Adipocyte (in vitro differentiated cells): Measurements from ENCODE around the gene ELP4.

Experiments used
- DNase-seq: peaks from one replicate; pipeline ENCODE4 v3.0.0-alpha.2; 2015; ENCODE audit warnings: low read depth
- H3K27me3 ChIP-seq: replicated peaks from 2 replicates; pipeline ENCODE4 v1.7.0; 2013; ENCODE audit warnings: mild to moderate bottlenecking, low read length, moderate library complexity; ENCODE audit not compliant: control insufficient read depth, insufficient read depth
- H3K36me3 ChIP-seq: 2 replicates; pipeline ENCODE4 v1.7.0; 2013; ENCODE audit warnings: low read length, mild to moderate bottlenecking, moderate library complexity; ENCODE audit not compliant: control insufficient read depth, insufficient read depth, severe bottlenecking
- H3K4me1 ChIP-seq: 2 replicates; pipeline ENCODE4 v1.7.0; 2013; ENCODE audit warnings: mild to moderate bottlenecking, low read length, moderate library complexity; ENCODE audit not compliant: control insufficient read depth, insufficient read depth
- H3K4me3 ChIP-seq: 2 replicates; pipeline ENCODE4 v1.7.0; 2013; ENCODE audit warnings: mild to moderate bottlenecking, low read length, moderate library complexity
- H3K9ac ChIP-seq: 2 replicates; pipeline ENCODE4 v1.7.0; 2013; ENCODE audit warnings: mild to moderate bottlenecking, low read length, moderate library complexity
- H3K9me3 ChIP-seq: 2 replicates; pipeline ENCODE4 v1.7.0; 2013; ENCODE audit warnings: mild to moderate bottlenecking, low read length, moderate library complexity; ENCODE audit not compliant: control insufficient read depth

The ELP4 gene

DNA sequence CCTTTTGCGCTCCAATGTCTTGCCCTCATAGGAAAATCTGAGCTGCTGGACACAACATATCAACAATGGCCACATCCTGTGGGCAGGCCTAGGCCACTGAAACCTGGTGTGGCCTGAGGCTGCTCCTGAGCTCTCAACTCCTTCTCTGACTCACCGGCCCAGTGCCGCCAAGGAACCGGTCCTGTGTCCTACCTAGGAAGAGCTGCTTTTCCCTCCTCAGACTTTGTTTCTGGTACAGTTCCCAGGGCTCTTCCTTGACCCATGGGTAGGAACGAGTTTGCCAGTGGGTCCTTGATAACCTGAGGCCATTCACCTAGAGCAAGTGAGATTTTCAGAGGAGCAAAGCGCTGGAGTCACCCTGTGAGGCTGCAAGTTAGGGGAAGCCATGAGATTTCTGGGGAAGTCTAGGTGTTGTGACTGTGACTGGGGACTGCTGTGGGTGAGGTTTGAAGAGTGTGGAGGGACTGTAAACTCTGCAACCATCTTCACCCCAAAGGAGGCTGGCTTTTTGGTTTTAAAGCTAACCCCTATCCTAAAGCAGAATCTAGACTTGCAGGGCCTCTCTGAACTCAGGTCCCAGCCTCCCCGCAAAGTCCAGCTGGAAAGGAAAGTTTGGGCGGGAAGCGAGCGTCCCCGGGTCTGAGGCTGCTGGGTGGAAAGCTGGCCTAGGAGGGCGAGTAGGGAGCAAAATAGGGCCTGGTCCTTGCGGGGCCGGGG is 313.5 kb downstream of the ELP4 start:
- Histone ChIP-seq H3K9me3 (no peaks in the 10 kb centered on the region), H3K4me1 (no peaks in the 10 kb centered on the region), H3K4me3 (no peak overlapping the region), H3K27me3 (peaks cover 97% of the 10 kb centered on the region), H3K9ac (no peak overlapping the region), H3K36me3 (no peaks in the 10 kb centered on the region)
- DNase-seq, result no peak

DNA sequence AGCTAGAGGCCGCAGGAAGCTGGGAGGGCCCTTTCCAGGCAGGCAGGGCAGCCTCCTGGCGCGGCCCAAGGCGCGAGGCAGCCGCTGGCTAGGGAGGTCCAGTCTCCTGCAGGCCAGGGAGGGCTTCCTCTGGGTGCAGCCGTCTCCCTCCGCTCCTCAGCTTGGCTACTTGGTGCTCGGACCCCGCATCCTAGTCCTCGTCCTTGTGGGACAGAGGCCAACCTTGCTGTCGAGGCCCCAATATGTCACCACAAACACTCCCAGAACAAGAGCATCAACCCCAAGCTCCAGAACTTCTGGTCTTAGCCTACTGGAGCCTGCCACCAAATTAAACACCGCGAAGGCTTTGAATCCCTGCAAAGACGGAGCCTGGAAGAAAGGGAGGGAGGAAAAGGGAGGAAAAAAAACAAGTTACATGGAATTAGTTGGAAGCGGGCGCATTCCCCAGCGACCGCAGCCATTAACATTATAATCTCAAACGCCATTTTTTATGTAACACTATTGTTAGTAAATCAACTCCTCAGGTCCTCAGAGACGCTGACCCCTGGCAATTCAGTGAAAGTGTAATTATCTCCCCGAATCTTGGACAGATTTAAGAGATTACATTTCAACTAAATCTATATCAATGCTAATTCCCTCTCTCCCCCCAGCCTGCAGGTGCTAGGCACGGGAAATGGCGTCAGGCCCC is 314.2 kb downstream of the ELP4 start:
- Histone ChIP-seq H3K9ac (no peak overlapping the region), H3K36me3 (no peaks in the 10 kb centered on the region), H3K9me3 (no peaks in the 10 kb centered on the region), H3K4me1 (no peaks in the 10 kb centered on the region), H3K27me3 (peaks cover 94% of the 10 kb centered on the region), H3K4me3 (no peak overlapping the region)
- no peak for DNase-seq

DNA sequence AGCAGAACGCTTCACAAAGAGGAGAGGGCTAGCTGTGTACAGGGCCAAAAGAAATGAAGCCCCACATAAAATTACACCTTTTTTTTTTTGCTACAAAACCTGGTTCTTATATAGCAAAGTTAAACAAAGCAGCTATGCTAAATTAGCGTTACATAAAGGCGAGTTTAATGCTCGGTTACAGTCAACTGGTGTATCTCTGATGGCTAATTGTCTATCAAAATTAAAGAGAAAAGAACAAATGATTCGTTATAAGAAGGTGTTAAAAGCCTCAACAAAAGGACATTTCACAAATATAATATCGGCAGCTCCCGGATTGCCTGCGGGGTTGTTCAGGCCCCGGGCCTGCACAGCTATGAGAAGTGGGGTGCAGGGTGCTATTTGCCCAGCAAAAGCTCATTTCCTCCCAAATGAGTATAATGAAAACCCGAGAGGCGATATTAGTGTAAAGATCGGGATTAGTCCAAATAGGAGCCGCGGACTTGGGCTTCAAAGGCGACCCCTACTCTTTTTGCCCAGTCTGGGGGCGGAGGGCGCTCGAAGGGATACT is 314.8 kb downstream of the ELP4 start:
- no peak overlapping the region for H3K4me3 ChIP-seq
- no peaks in the 10 kb centered on the region for H3K36me3 ChIP-seq
- DNase-seq, result no peak
- no peak overlapping the region for H3K9ac ChIP-seq
- H3K27me3 ChIP-seq, result peaks cover 90% of the 10 kb centered on the region
- H3K9me3 ChIP-seq, result no peaks in the 10 kb centered on the region
- no peaks in the 10 kb centered on the region for H3K4me1 ChIP-seq

DNA sequence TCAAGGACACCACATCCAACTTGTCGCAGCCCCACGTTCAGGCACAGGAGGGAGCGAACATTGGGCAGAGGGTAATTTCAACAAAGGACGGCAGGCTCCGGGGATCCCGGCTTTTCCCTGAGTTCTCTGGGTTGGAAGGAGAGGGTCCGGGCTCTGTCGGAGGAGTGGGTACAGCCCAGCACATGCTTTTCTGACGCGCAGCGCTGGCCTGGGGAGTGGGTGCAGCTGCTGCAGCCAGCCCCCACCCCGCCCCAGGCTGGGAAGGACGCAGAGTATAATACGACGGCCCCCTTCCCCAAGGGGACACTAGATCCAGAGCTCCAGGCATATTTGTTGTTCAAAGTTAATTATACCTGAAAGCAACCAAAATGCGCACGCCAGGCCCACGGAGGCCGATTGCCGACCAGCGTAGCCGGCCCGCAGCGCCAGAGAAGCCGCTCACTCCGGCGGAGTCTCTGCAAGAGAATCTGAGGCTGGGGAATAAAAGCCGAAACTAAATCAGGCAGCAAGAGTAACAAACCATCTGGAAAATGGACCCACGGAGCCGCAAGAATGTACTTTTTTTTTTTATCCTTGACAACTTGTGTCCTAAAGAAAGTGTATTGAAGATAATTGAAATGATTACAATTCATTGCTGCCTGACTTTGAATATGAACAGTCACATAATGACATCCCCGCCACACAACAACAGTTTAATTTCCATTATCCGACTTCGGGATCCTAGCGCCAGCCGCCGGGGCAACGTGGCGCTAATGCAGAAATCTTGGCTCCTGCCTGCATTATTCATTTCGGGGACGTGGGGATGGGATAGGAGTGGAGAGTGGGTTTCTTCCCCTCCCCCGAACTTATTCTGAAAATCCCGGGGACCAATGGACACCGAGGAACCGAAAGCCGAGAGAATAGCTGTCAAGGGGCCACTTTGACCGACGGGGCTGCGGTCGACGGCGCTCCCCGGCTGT is 315.6 kb downstream of the ELP4 start:
- DNase-seq, result no peak
- Histone ChIP-seq H3K4me1 (no peaks in the 10 kb centered on the region), H3K4me3 (no peak overlapping the region), H3K36me3 (no peaks in the 10 kb centered on the region), H3K9ac (no peak overlapping the region), H3K9me3 (no peaks in the 10 kb centered on the region), H3K27me3 (peaks cover 88% of the 10 kb centered on the region)

DNA sequence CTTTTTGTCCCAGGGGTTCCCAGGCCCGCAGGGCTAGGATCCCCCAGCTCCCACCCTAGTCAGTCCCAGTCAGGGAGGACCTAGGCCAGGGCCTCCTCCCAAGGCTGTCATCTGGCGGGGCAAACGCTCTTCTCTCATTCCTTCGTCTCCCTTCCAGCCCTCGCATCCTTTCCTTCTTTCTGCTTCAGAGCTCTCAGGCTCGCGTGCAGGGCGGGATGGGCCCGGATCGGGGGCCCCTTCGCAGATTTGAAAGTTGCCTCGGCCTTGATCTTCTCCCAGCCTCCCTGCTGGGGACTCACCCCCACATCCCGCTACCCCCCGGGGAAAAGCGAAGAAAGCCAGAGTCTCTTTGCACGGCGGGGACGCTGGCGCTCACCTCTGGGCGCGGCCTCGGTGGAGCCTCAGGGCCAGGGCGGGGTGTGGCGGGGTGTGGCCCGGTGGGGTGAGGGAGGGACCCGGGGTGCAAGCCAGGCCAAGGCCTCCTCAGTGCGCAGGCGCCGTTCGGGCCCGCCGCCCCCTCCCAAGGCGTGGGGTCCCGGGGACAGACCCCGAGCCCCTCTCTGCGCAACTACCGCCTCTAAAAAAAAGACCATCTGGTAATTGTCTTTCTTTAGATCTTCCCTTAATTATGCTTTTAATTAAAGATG is 316.4 kb downstream of the ELP4 start:
- H3K9me3 ChIP-seq, result no peaks in the 10 kb centered on the region
- H3K4me1 ChIP-seq, result no peaks in the 10 kb centered on the region
- no peak overlapping the region for H3K4me3 ChIP-seq
- H3K9ac ChIP-seq, result no peak overlapping the region
- no peaks in the 10 kb centered on the region for H3K36me3 ChIP-seq
- H3K27me3 ChIP-seq, result peaks cover 84% of the 10 kb centered on the region
- DNase-seq, result no peak

DNA sequence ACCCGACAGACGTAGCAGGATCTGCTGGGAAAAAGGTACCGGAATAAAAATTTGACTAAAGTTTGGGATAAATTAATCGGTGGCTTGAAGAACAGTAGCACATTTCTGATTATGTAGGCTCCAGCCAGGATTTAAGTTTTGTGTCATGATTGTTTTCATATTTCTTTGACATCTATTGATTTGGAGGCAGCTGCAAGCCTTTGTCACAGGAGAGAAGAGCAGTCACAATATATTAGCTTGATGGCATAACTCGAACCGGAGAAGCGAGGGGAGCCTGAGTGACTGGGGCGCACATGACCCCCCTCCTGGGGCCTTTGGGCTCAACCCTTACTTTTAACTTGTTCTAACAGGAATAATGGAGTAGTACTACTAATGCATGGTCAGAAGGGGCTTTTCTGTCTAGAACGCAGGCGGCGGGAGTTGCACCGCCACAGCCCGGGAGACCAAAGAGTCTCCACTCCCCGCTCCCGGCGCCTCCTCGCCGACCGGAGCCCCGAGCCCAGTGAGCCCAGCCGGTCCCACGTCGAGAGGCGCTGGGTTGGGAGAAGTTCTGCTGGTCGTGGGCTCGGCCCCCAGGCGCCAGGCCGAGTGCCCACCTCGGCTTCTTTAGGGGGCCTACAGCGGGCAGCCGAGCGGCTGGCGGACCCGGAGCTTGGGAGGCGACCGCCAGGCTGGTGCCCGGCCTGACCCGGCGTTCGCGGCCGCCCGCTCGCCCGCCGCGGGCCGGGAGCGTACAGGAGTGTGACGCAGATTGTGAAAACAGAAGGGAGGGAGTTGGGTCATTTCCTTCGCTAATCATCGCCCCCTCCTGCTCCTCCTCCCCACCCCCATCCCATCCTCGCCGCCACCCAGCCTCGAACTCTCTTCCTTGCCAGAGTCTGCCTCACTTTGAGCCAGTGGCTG is 317.2 kb downstream of the ELP4 start:
- no peak overlapping the region for H3K9ac ChIP-seq
- H3K27me3 ChIP-seq, result peaks cover 75% of the 10 kb centered on the region
- H3K4me1 ChIP-seq, result no peaks in the 10 kb centered on the region
- DNase-seq, result no peak
- H3K4me3 ChIP-seq, result no peak overlapping the region
- H3K9me3 ChIP-seq, result no peaks in the 10 kb centered on the region
- no peaks in the 10 kb centered on the region for H3K36me3 ChIP-seq

DNA sequence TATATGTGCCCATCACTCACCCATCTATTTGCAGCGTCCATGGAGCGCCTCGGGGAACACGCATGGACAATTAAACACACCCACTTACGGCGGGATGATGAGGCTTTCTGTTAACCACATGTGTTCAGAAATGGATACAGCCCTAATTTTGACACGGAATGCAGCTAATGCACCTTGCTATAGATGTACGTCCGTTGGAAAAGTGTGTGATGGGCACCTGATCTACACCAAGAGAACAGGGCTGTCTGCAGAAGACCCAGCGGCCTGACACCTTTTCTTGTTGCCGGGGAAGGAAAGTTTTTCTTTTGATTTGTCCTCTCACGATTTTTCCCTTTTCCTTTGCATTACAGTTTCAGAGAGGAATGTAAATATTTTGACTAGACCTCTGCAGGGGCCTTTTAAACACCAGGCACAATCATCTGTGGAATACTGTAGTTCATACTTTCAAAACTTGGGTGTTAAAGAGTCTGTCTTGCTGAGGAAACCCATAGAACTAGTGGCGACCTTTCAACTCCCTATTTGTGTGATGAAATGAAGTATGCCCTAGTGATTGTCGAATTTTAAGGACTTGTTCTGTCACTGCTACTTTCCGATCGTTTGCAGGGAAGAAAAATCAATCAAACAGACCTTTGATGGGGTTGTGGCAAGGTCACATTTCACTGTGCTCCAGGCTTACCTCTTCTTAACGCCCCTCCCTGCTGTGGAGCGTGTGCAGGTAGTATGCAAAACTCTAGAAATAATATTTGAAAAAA is 318.1 kb downstream of the ELP4 start:
- H3K36me3 ChIP-seq, result no peaks in the 10 kb centered on the region
- H3K4me3 ChIP-seq, result no peak overlapping the region
- H3K9ac ChIP-seq, result no peak overlapping the region
- H3K4me1 ChIP-seq, result no peaks in the 10 kb centered on the region
- peak; percentile 15 for DNase-seq
- H3K9me3 ChIP-seq, result peaks cover 6% of the 10 kb centered on the region
- H3K27me3 ChIP-seq, result peaks cover 74% of the 10 kb centered on the region

DNA sequence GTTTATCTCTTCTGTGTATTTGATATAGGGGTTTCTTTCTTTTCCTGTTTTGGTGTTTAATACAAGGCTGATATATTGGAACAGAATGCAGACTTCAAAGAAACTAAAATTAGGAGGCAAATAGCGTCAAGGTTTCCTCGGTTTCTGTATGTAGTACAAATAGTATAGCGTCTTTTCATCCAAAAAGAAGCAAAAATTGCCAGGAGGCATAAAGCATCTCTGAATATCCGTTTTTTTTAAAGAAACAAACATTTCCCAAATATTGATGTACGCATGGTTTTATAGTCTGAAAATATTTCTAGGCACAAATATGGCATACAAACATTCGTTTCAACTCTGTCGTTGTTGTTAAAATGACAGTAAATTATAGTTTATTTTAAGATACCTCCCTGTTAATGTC is 318.6 kb downstream of the ELP4 start:
- Histone ChIP-seq H3K4me3 (no peak overlapping the region), H3K9ac (no peak overlapping the region), H3K27me3 (peaks cover 74% of the 10 kb centered on the region), H3K9me3 (peaks cover 6% of the 10 kb centered on the region), H3K36me3 (no peaks in the 10 kb centered on the region), H3K4me1 (no peaks in the 10 kb centered on the region)
- DNase-seq, result no peak

DNA sequence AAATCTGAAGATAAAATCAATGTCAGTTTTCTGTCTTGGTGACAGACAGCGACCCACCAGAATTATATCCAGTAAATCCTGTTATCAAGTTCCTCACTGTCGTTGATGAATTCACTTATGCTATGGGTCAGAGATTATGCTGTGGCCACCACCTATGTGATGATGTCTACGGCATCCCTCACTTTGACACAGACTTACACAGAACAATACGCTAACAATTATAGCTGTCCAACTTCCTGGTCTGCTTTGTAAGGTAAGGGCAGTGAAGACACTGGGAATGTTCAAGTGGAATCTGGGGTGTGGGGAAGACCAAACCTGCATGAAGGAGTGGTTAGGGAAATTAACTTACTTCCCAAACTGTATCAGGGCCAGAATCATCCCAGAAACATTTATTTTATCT is 320.8 kb downstream of the ELP4 start:
- peaks cover 70% of the 10 kb centered on the region for H3K27me3 ChIP-seq
- no peak for DNase-seq
- no peaks in the 10 kb centered on the region for H3K36me3 ChIP-seq
- no peaks in the 10 kb centered on the region for H3K4me1 ChIP-seq
- H3K9ac ChIP-seq, result no peak overlapping the region
- H3K9me3 ChIP-seq, result peaks cover 6% of the 10 kb centered on the region
- H3K4me3 ChIP-seq, result no peak overlapping the region
